SK-N-SH (cell line): Measurements from ENCODE around the gene FADD. TPM values are rescaled to one million over a fixed set of nuclear protein-coding genes. Genes with fewer than 3 reads are reported as not detected.

Experiments used
- CTCF ChIA-PET: fragments of 300-600, 350-600 bp; formaldehyde crosslinking; extraction: SDS; loops from one replicate; lab custom pipeline; 2021; lab: Yijun Ruan, JAX
- POLR2A ChIA-PET: fragments of 350-600 bp; sonication (Branson Sonifier 250); formaldehyde crosslinking; extraction: SDS; loops from one replicate; lab custom pipeline; 2020; ENCODE audit warnings: antibody characterized with exemption, inconsistent platforms; lab: Yijun Ruan, JAX
- DNase-seq: peaks from one replicate; pipeline ENCODE4 v3.0.0; 2012
- H2AFZ ChIP-seq: fragments of 200-600 bp; sonication (generic); 2 replicates; pipeline ENCODE4 v1.8.1; 2016; ENCODE audit warnings: antibody characterized with exemption, mild to moderate bottlenecking, low read depth
- H3F3A ChIP-seq: fragments of 200-600 bp; sonication (generic); replicated peaks from 2 replicates; pipeline ENCODE3; 2016; ENCODE audit warnings: antibody characterized with exemption, mild to moderate bottlenecking; ENCODE audit not compliant: insufficient read depth
- H3K27ac ChIP-seq, 2 experiments: fragments of 200-500 bp in 1 of 2; fragments of 200-600 bp in 1 of 2; sonication (Bioruptor generic) in 1 of 2; sonication (generic), shearing (Covaris generic) in 1 of 2; 2 replicates each; pipeline versions ENCODE4 v1.5.1 to v1.6.1; 2014 to 2016; ENCODE audit warnings: low read depth in 2 of 2, inconsistent platforms in 1 of 2, low read length in 1 of 2, mild to moderate bottlenecking in 1 of 2, mixed read lengths in 1 of 2
- H3K27me3 ChIP-seq: fragments of 200-600 bp; sonication (generic), shearing (Covaris generic); 2 replicates; pipeline ENCODE4 v1.6.1; 2016; ENCODE audit warnings: mixed run types; ENCODE audit not compliant: insufficient read depth
- H3K36me3 ChIP-seq, 2 experiments: fragments of 200-500 bp in 1 of 2; fragments of 200-600 bp in 1 of 2; sonication (Bioruptor generic) in 1 of 2; sonication (generic) in 1 of 2; replicated peaks in 1 of 2; 2 replicates each; pipeline versions ENCODE3 to v1.5.1; 2014 to 2016; ENCODE audit warnings: low read length in 1 of 2, mild to moderate bottlenecking in 1 of 2; ENCODE audit not compliant: insufficient read depth in 2 of 2, control insufficient read depth in 1 of 2
- H3K4me1 ChIP-seq, 2 experiments: fragments of 200-500 bp in 1 of 2; fragments of 200-600 bp in 1 of 2; sonication (Bioruptor generic) in 1 of 2; sonication (generic), shearing (Covaris generic) in 1 of 2; 2 replicates each; pipeline versions ENCODE4 v1.5.1 to v1.6.1; 2014 to 2016; ENCODE audit warnings: low read depth in 1 of 2, low read length in 1 of 2, mixed run types in 1 of 2; ENCODE audit not compliant: insufficient read depth in 2 of 2, control insufficient read depth in 1 of 2
- H3K4me2 ChIP-seq: fragments of 200-600 bp; sonication (generic), shearing (Covaris generic); 2 replicates; pipeline ENCODE4 v1.6.1; 2017; ENCODE audit warnings: mixed run types
- H3K4me3 ChIP-seq, 2 experiments: fragments of 200-500 bp in 1 of 2; fragments of 200-600 bp in 1 of 2; sonication (Bioruptor generic) in 1 of 2; sonication (generic), shearing (Covaris generic) in 1 of 2; 2 replicates each; pipeline versions ENCODE4 v1.5.1 to v1.8.1; 2014 to 2016; ENCODE audit warnings: low read depth in 2 of 2, inconsistent platforms in 1 of 2, low read length in 1 of 2, mild to moderate bottlenecking in 1 of 2, mixed read lengths in 1 of 2, moderate library complexity in 1 of 2
- H3K79me2 ChIP-seq: fragments of 200-600 bp; sonication (generic); 2 replicates; pipeline ENCODE4 v1.8.1; 2017; ENCODE audit warnings: mild to moderate bottlenecking; ENCODE audit not compliant: insufficient read depth
- H3K9ac ChIP-seq: fragments of 200-600 bp; sonication (generic); 2 replicates; pipeline ENCODE4 v1.6.1; 2017; ENCODE audit warnings: mixed run types
- H3K9me2 ChIP-seq: fragments of 200-600 bp; sonication (generic); 2 replicates; pipeline ENCODE4 v1.6.1; 2017; ENCODE audit warnings: mixed run types
- H3K9me3 ChIP-seq: fragments of 200-600 bp; sonication (generic); 2 replicates; pipeline ENCODE4 v1.6.1; 2017; ENCODE audit warnings: mixed run types, mild to moderate bottlenecking, moderate library complexity
- H4K20me1 ChIP-seq: fragments of 200-600 bp; sonication (generic); 2 replicates; pipeline ENCODE4 v1.6.1; 2017; ENCODE audit warnings: mild to moderate bottlenecking, mixed run types; ENCODE audit not compliant: insufficient read depth
- ELF1 ChIP-seq: IDR thresholded peaks from 2 replicates; pipeline ENCODE4 v1.4.0; 2012
- EZH2phosphoT487 ChIP-seq: fragments of 200-600 bp; sonication (generic); IDR thresholded peaks from 2 replicates; pipeline ENCODE4 v1.6.1; 2017; ENCODE audit warnings: low read depth, mixed run types, mild to moderate bottlenecking, antibody characterized with exemption, moderate library complexity, borderline replicate concordance
- FOXM1 ChIP-seq: IDR thresholded peaks from 2 replicates; pipeline ENCODE4 v1.4.0; 2012; ENCODE audit warnings: low read depth, mild to moderate bottlenecking
- GATA2 ChIP-seq: sonication (generic); formaldehyde crosslinking; IDR thresholded peaks from 2 replicates; pipeline ENCODE4 v1.5.0; 2020; ENCODE audit warnings: mild to moderate bottlenecking, missing genetic modification reagents
- JUND ChIP-seq: IDR thresholded peaks from 2 replicates; pipeline ENCODE4 v1.4.0; 2012
- NFIC ChIP-seq: IDR thresholded peaks from 2 replicates; pipeline ENCODE4 v1.4.0; 2012; ENCODE audit warnings: borderline replicate concordance
- NRF1 ChIP-seq: IDR thresholded peaks from 2 replicates; pipeline ENCODE4 v1.6.1; 2012; ENCODE audit warnings: low read depth, mild to moderate bottlenecking, low read length
- POLR2AphosphoS5 ChIP-seq: IDR thresholded peaks from 2 replicates; pipeline ENCODE4 v1.6.1; 2012; ENCODE audit warnings: low read depth, low read length
- RAD21 ChIP-seq: IDR thresholded peaks from 2 replicates; pipeline ENCODE4 v1.6.1; 2012; ENCODE audit warnings: mild to moderate bottlenecking, low read length
- TAF1 ChIP-seq: IDR thresholded peaks from 2 replicates; pipeline ENCODE4 v1.6.1; 2012; ENCODE audit warnings: low read depth, mild to moderate bottlenecking, low read length, moderate library complexity, borderline replicate concordance
- TCF12 ChIP-seq: IDR thresholded peaks from 2 replicates; pipeline ENCODE4 v1.4.0; 2012
- TEAD4 ChIP-seq: IDR thresholded peaks from 2 replicates; pipeline ENCODE4 v1.4.0; 2012; ENCODE audit warnings: mild to moderate bottlenecking, borderline replicate concordance; ENCODE audit not compliant: insufficient read depth
- WGBS: methylation state at CpG from one replicate; pipeline ENCODE4 v1.1.6; 2017; ENCODE audit warnings: low lambda C conversion rate; 5-methylcytosine and 5-hydroxymethylcytosine counted together
- polyA plus RNA-seq, 3 experiments: library from polyadenylated mRNA; depleted of rRNA; stranded (reverse); fragments of >200 nt; gene quantifications; 2 replicates each; pipeline ENCODE4 v1.2.3, GENCODE V29; 2012
- TF ChIP-seq, protein P1 (sequence below): IDR thresholded peaks from 2 replicates; pipeline ENCODE4; 2012
- TF ChIP-seq, protein P2 (sequence below): fragments of 150-350 bp; IDR thresholded peaks from 2 replicates; pipeline ENCODE4 v1.6.1; 2017; ENCODE audit warnings: antibody characterized with exemption, low read length, low read depth, borderline replicate concordance
- TF ChIP-seq, protein P3 (sequence below): fragments of 200-600 bp; sonication (generic); IDR thresholded peaks from 2 replicates; pipeline ENCODE4 v1.6.1; 2017; ENCODE audit warnings: antibody characterized with exemption, mild to moderate bottlenecking, moderate library complexity
- TF ChIP-seq, protein P4 (sequence below): IDR thresholded peaks from 2 replicates; pipeline ENCODE4 v1.4.0; 2012; ENCODE audit warnings: low read depth, borderline replicate concordance
- TF ChIP-seq, protein P5 (sequence below): IDR thresholded peaks from 2 replicates; pipeline ENCODE4 v1.6.1; 2012; ENCODE audit warnings: mild to moderate bottlenecking, low read depth, low read length, moderate library complexity

FADD gene
- polyA plus RNA-seq, 1 of the 3 experiments (the other 2 are of a cell fraction), result 23.8 TPM

DNA sequence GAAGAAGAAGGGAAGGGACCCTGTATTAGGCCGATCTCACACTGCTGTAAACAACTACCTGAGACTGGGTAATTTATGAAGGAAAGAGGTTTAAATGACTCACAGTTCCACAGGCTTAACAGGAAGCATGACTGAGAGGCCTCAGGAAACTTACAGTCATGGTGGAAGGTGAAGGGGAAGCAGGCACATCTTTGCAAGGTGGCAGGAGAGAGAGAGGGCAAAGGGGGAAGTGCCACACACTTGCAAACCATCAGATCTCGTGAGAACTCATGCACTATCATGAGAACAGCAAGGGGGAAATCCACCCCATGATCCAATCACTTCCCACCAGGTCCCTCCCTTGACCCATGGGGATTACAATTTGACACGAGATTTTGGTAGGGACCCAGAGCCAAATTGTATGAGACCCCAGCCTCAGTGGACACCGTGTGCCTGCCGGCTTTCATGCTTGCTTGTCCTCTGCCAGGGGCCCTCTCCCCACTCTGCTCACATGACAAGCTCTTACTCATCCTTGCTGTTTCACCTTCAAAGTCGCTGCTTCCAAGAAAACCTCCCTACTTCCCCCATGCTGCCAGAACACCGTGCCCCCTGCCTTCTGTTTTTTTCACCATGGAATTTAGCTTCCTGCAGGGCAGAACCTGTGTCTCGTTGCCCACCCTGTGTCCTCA is 44.1 kb downstream of the FADD start:
- H3K27ac ChIP-seq, result no peak overlapping the region
- no peak for TF ChIP-seq POLR2AphosphoS5
- no peak for TF ChIP-seq NFIC
- no peak for TF ChIP-seq EZH2phosphoT487
- TF ChIP-seq TCF12, result no peak
- TF ChIP-seq JUND, result no peak
- TF ChIP-seq, protein P1, sequence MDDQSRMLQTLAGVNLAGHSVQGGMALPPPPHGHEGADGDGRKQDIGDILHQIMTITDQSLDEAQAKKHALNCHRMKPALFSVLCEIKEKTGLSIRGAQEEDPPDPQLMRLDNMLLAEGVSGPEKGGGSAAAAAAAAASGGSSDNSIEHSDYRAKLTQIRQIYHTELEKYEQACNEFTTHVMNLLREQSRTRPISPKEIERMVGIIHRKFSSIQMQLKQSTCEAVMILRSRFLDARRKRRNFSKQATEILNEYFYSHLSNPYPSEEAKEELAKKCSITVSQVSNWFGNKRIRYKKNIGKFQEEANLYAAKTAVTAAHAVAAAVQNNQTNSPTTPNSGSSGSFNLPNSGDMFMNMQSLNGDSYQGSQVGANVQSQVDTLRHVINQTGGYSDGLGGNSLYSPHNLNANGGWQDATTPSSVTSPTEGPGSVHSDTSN, result no peak
- no peak for TF ChIP-seq GATA2 (CRISPR knock-in tag)
- TF ChIP-seq, protein P2, sequence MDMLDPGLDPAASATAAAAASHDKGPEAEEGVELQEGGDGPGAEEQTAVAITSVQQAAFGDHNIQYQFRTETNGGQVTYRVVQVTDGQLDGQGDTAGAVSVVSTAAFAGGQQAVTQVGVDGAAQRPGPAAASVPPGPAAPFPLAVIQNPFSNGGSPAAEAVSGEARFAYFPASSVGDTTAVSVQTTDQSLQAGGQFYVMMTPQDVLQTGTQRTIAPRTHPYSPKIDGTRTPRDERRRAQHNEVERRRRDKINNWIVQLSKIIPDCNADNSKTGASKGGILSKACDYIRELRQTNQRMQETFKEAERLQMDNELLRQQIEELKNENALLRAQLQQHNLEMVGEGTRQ, result no peak
- TF ChIP-seq TEAD4, result no peak
- no peak for TF ChIP-seq RAD21
- no peak for TF ChIP-seq TAF1
- TF ChIP-seq, protein P3, sequence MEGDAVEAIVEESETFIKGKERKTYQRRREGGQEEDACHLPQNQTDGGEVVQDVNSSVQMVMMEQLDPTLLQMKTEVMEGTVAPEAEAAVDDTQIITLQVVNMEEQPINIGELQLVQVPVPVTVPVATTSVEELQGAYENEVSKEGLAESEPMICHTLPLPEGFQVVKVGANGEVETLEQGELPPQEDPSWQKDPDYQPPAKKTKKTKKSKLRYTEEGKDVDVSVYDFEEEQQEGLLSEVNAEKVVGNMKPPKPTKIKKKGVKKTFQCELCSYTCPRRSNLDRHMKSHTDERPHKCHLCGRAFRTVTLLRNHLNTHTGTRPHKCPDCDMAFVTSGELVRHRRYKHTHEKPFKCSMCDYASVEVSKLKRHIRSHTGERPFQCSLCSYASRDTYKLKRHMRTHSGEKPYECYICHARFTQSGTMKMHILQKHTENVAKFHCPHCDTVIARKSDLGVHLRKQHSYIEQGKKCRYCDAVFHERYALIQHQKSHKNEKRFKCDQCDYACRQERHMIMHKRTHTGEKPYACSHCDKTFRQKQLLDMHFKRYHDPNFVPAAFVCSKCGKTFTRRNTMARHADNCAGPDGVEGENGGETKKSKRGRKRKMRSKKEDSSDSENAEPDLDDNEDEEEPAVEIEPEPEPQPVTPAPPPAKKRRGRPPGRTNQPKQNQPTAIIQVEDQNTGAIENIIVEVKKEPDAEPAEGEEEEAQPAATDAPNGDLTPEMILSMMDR, result no peak
- no peaks in the 10 kb centered on the region for H3K79me2 ChIP-seq
- no peak overlapping the region for H3K9ac ChIP-seq
- no peaks in the 10 kb centered on the region; a peak in 1 of 4 replicates for H3K4me1 ChIP-seq
- no peaks in the 10 kb centered on the region for H3K9me2 ChIP-seq
- ChIA-PET POLR2A (no interaction called here), CTCF (no interaction called here)
- no peak for DNase-seq
- H4K20me1 ChIP-seq, result no peaks in the 10 kb centered on the region
- H3K27me3 ChIP-seq, result no peaks in the 10 kb centered on the region; the same call in 1 of the 2 replicates
- WGBS, result 42% methylated on average over 8 of the region's 8 CpGs
- H3F3A ChIP-seq, result no peaks in the 10 kb centered on the region
- H3K4me3 ChIP-seq, result no peak overlapping the region
- no peak overlapping the region for H3K4me2 ChIP-seq
- no peaks in the 10 kb centered on the region for H3K36me3 ChIP-seq
- no peak overlapping the region for H2AFZ ChIP-seq
- no peaks in the 10 kb centered on the region for H3K9me3 ChIP-seq

DNA sequence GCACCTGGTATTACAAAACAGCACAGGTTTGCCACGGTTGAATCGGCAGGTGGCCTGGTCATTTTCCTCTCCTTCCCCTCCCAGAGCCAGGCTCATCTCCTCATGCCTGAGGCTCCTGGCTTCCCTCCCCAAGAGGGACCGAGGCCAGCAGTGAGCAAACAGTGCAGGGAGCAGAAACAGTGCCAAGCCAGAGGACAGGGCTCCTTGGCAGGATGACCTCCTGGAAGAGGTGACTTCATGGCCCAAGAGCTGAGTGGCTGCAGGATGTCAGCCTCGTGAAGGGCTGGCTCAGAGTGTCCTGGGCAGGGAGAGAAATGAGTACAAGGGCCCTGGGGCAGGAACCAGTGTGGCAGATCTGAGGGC is 44.6 kb downstream of the FADD start:
- no peak overlapping the region for H3K4me2 ChIP-seq
- TF ChIP-seq ELF1, result no peak
- TF ChIP-seq, protein P2, result no peak
- TF ChIP-seq TEAD4, result no peak
- TF ChIP-seq, protein P4, sequence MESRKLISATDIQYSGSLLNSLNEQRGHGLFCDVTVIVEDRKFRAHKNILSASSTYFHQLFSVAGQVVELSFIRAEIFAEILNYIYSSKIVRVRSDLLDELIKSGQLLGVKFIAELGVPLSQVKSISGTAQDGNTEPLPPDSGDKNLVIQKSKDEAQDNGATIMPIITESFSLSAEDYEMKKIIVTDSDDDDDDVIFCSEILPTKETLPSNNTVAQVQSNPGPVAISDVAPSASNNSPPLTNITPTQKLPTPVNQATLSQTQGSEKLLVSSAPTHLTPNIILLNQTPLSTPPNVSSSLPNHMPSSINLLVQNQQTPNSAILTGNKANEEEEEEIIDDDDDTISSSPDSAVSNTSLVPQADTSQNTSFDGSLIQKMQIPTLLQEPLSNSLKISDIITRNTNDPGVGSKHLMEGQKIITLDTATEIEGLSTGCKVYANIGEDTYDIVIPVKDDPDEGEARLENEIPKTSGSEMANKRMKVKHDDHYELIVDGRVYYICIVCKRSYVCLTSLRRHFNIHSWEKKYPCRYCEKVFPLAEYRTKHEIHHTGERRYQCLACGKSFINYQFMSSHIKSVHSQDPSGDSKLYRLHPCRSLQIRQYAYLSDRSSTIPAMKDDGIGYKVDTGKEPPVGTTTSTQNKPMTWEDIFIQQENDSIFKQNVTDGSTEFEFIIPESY, result no peak
- no peak for TF ChIP-seq JUND
- TF ChIP-seq, protein P5, sequence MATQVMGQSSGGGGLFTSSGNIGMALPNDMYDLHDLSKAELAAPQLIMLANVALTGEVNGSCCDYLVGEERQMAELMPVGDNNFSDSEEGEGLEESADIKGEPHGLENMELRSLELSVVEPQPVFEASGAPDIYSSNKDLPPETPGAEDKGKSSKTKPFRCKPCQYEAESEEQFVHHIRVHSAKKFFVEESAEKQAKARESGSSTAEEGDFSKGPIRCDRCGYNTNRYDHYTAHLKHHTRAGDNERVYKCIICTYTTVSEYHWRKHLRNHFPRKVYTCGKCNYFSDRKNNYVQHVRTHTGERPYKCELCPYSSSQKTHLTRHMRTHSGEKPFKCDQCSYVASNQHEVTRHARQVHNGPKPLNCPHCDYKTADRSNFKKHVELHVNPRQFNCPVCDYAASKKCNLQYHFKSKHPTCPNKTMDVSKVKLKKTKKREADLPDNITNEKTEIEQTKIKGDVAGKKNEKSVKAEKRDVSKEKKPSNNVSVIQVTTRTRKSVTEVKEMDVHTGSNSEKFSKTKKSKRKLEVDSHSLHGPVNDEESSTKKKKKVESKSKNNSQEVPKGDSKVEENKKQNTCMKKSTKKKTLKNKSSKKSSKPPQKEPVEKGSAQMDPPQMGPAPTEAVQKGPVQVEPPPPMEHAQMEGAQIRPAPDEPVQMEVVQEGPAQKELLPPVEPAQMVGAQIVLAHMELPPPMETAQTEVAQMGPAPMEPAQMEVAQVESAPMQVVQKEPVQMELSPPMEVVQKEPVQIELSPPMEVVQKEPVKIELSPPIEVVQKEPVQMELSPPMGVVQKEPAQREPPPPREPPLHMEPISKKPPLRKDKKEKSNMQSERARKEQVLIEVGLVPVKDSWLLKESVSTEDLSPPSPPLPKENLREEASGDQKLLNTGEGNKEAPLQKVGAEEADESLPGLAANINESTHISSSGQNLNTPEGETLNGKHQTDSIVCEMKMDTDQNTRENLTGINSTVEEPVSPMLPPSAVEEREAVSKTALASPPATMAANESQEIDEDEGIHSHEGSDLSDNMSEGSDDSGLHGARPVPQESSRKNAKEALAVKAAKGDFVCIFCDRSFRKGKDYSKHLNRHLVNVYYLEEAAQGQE, result no peak
- TF ChIP-seq NRF1, result no peak
- no peak for TF ChIP-seq FOXM1
- no peak for TF ChIP-seq POLR2AphosphoS5

More for the DNA sequence above, 44.6 kb downstream of the FADD start:
- ChIA-PET CTCF (interaction anchor here (0.6 kb wide), 1 partner anchor 1484 kb away, joined by 3 read pairs; no protein-coding TSS in a partner anchor), POLR2A (no interaction called here)
- WGBS, result 52% methylated on average over 4 of the region's 4 CpGs
- Histone ChIP-seq H3K27ac (no peak overlapping the region), H3K9ac (no peak overlapping the region), H3K79me2 (no peaks in the 10 kb centered on the region), H3K4me3 (no peak overlapping the region), H3K9me2 (no peaks in the 10 kb centered on the region), H4K20me1 (no peaks in the 10 kb centered on the region), H3K9me3 (no peaks in the 10 kb centered on the region), H3K4me1 (no peaks in the 10 kb centered on the region; a peak in 1 of 4 replicates), H3K27me3 (no peaks in the 10 kb centered on the region; the same call in 1 of the 2 replicates), H3F3A (no peaks in the 10 kb centered on the region), H2AFZ (no peak overlapping the region), H3K36me3 (no peaks in the 10 kb centered on the region)
- no peak for DNase-seq
